CD4-positive, alpha-beta T cell (primary cell): ENCODE data around the gene TBC1D22A. TPM values are rescaled to one million over a fixed set of nuclear protein-coding genes. Genes with fewer than 3 reads are reported as not detected.

Experiments used
- ATAC-seq: fragments of 200-7000 bp; cut with Tn5 transposase; one replicate; pipeline ENCODE4 v1.10.0; 2022; ENCODE audit warnings: mild to moderate bottlenecking; ENCODE audit not compliant: poor library complexity
- CTCF ChIA-PET: fragments of 350-600 bp; sonication (Branson Sonifier 250); formaldehyde crosslinking; loops from one replicate; lab custom pipeline; 2021; ENCODE audit warnings: antibody characterized with exemption, inconsistent platforms; lab: Charles Lee
- POLR2A ChIA-PET: fragments of 350-600 bp; sonication (Branson Sonifier 250); formaldehyde crosslinking; loops from one replicate; lab custom pipeline; 2021; ENCODE audit warnings: antibody characterized with exemption, inconsistent platforms; lab: Charles Lee
- DNase-seq, 14 experiments: peaks; one replicate each; pipeline ENCODE4 v3.0.0-alpha.2; 2013 to 2020; ENCODE audit warnings: mixed read lengths in 2 of 14
- H3K27ac ChIP-seq, 2 donors: one replicate each; pipeline versions ENCODE4 v1.5.1 to v1.7.0; 2013; ENCODE audit warnings: low read length in 2 of 2, low read depth in 1 of 2, mild to moderate bottlenecking in 1 of 2
- H3K27me3 ChIP-seq, 2 experiments: 1 replicate in 1 of 2; 2 replicates in 1 of 2; pipeline versions ENCODE4 v1.6.1 to v1.7.0; 2013; ENCODE audit warnings: low read length in 2 of 2, control low read depth in 1 of 2, mild to moderate bottlenecking in 1 of 2, moderate library complexity in 1 of 2; ENCODE audit not compliant: insufficient read depth in 2 of 2, control insufficient read depth in 1 of 2
- H3K36me3 ChIP-seq: one replicate; pipeline ENCODE4 v1.6.1; 2013; ENCODE audit warnings: low read length, control low read depth; ENCODE audit not compliant: insufficient read depth
- H3K4me1 ChIP-seq: one replicate; pipeline ENCODE4 v1.6.1; 2013; ENCODE audit warnings: low read length, control low read depth; ENCODE audit not compliant: insufficient read depth
- H3K4me3 ChIP-seq: one replicate; pipeline ENCODE4 v1.5.1; 2013; ENCODE audit warnings: mild to moderate bottlenecking, low read length, moderate library complexity
- H3K9me3 ChIP-seq, 2 experiments: 1 replicate in 1 of 2; 2 replicates in 1 of 2; pipeline versions ENCODE4 v1.6.1 to v1.7.0; 2013; ENCODE audit warnings: low read length in 2 of 2, mild to moderate bottlenecking in 2 of 2, control low read depth in 1 of 2, moderate library complexity in 1 of 2; ENCODE audit not compliant: control insufficient read depth in 1 of 2, insufficient read depth in 1 of 2
- H3K27ac Mint-ChIP-seq: one replicate; pipeline ENCODE4 v1.8.0; 2020; ENCODE audit warnings: mixed read lengths
- H3K27me3 Mint-ChIP-seq: one replicate; pipeline ENCODE4 v1.8.0; 2021; ENCODE audit warnings: mixed read lengths
- H3K36me3 Mint-ChIP-seq: one replicate; pipeline ENCODE4 v1.8.0; 2021; ENCODE audit warnings: low read depth, mixed read lengths
- H3K4me1 Mint-ChIP-seq: one replicate; pipeline ENCODE4 v1.8.0; 2021; ENCODE audit warnings: low read depth, mixed read lengths
- H3K4me3 Mint-ChIP-seq: one replicate; pipeline ENCODE4 v1.8.0; 2020; ENCODE audit warnings: mild to moderate bottlenecking, mixed read lengths
- H3K9me3 Mint-ChIP-seq: one replicate; pipeline ENCODE4 v1.8.0; 2020; ENCODE audit warnings: mixed read lengths
- intact Hi-C, 2 experiments: fragments of 100-400 bp; cut with DNase I in 1 of 2; cut with micrococcal nuclease in 1 of 2; formaldehyde crosslinking; loops; one replicate each; pipeline versions ENCODE4 v1.15.1 to v1.9.0; 2023 to 2025; cut with DNase I, micrococcal nuclease
- total RNA-seq, 174 experiments: library from RNA in 2 of 174; stranded (reverse) in 2 of 174; gene quantifications; one replicate each; pipeline ENCODE4 v1.2.3 and lab custom pipeline; 2021 to 2026
- TF ChIP-seq, protein P1 (sequence below): fragments of 200-600 bp; IDR thresholded peaks from one replicate; pipeline ENCODE4 v1.8.0; 2022; ENCODE audit warnings: antibody characterized with exemption, mild to moderate bottlenecking

Gene TBC1D22A
- total RNA-seq, 2 experiments from 2014 or later, result 27.1 to 31.7 TPM

DNA sequence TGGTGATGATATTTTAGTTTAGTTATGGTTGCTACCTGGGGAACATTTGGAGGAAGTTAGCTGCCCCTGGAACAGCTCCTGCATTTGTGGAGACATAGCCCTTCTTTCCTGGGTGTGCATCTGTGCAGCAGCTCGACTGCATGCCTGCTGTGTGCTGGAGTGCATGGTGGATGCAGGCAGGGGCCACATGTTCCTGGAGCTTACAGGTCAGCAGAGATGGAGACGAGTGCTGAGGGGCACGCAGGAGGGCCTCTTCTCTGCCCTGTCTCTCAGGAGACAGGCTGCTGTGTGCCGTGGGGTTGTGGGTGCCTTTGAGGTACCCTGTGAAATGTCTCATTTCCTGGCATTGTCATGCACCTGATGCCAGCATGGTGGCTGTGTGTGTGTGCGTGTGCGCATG, 87.5 kb downstream of the TBC1D22A start:
- H3K27ac ChIP-seq, result no peak overlapping the region
- no peaks in the 10 kb centered on the region for H3K27me3 Mint-ChIP-seq
- ChIA-PET CTCF (no interaction called here), POLR2A (no interaction called here)
- TF ChIP-seq, protein P1, sequence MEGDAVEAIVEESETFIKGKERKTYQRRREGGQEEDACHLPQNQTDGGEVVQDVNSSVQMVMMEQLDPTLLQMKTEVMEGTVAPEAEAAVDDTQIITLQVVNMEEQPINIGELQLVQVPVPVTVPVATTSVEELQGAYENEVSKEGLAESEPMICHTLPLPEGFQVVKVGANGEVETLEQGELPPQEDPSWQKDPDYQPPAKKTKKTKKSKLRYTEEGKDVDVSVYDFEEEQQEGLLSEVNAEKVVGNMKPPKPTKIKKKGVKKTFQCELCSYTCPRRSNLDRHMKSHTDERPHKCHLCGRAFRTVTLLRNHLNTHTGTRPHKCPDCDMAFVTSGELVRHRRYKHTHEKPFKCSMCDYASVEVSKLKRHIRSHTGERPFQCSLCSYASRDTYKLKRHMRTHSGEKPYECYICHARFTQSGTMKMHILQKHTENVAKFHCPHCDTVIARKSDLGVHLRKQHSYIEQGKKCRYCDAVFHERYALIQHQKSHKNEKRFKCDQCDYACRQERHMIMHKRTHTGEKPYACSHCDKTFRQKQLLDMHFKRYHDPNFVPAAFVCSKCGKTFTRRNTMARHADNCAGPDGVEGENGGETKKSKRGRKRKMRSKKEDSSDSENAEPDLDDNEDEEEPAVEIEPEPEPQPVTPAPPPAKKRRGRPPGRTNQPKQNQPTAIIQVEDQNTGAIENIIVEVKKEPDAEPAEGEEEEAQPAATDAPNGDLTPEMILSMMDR, result no peak
- H3K36me3 ChIP-seq, result peaks cover 24% of the 10 kb centered on the region
- H3K27me3 ChIP-seq, result no peaks in the 10 kb centered on the region
- peaks cover 30% of the 10 kb centered on the region for H3K4me1 Mint-ChIP-seq
- DNase-seq (no peak), ATAC-seq (no peak)
- H3K9me3 Mint-ChIP-seq, result no peaks in the 10 kb centered on the region
- intact Hi-C loops, result no loop called here
- H3K27ac Mint-ChIP-seq, result no peak overlapping the region
- H3K4me3 Mint-ChIP-seq, result no peak overlapping the region
- H3K4me1 ChIP-seq, result peaks cover 2% of the 10 kb centered on the region
- no peaks in the 10 kb centered on the region for H3K9me3 ChIP-seq
- peaks cover 80% of the 10 kb centered on the region for H3K36me3 Mint-ChIP-seq
- no peak overlapping the region for H3K4me3 ChIP-seq

DNA sequence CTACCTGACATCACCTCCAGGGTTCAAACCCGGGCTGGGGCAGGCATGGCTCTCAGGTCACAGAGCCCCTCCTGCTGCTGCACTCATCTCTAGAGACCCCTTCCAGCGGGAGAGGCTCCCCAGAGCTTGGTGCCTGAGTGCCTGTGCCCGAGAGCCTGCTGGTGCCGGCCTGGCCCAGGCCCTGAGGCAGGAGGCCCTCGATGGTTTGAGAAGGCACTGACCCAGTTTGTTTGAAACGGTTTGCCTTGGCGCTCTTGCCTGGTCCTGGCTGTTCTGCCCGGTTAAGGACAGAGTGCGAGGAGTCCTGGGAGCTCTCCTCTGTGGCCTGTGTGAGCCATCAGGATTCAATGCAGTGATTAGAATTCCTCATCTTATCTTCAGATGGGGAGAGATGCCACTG, 88.9 kb downstream of the TBC1D22A start:
- Mint-ChIP-seq H3K36me3 (peaks cover 86% of the 10 kb centered on the region), H3K4me1 (peaks cover 32% of the 10 kb centered on the region), H3K4me3 (no peak overlapping the region), H3K27me3 (no peaks in the 10 kb centered on the region), H3K9me3 (no peaks in the 10 kb centered on the region), H3K27ac (no peak overlapping the region)
- Histone ChIP-seq H3K4me1 (peaks cover 2% of the 10 kb centered on the region), H3K27ac (no peak overlapping the region), H3K27me3 (no peaks in the 10 kb centered on the region), H3K36me3 (peaks cover 19% of the 10 kb centered on the region), H3K4me3 (no peak overlapping the region), H3K9me3 (no peaks in the 10 kb centered on the region)
- ATAC-seq (no peak), DNase-seq (no peak)
- POLR2A ChIA-PET, result no interaction called here
- intact Hi-C loops, result no loop called here
- TF ChIP-seq, protein P1, result no peak
- CTCF ChIA-PET, result no interaction called here

DNA sequence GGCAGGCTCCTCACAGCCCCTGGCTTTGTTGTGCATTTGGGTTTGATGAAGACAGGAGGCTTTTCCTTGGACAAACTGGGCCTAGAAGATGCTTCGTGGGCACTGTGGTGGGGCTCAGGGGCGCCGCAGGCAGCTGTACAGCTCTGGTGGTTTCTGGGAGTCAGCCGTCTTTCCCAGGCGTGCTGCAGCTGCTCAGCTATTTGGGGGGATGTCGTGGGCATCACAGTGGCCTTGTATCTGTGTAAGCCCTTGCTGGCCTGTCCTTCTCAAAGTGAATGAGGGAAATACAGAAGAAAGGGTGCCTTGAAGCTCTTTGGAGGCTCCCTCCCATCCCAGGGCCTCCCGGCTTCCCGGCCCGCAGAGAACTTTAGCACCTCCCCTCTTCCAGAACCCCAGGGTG, 89.5 kb downstream of the TBC1D22A start:
- DNase-seq (no peak), ATAC-seq (no peak)
- peaks cover 2% of the 10 kb centered on the region for H3K4me1 ChIP-seq
- intact Hi-C loops, result no loop called here
- H3K4me3 Mint-ChIP-seq, result no peak overlapping the region
- no peaks in the 10 kb centered on the region for H3K9me3 ChIP-seq
- H3K27me3 Mint-ChIP-seq, result no peaks in the 10 kb centered on the region
- H3K27me3 ChIP-seq, result no peaks in the 10 kb centered on the region
- ChIA-PET CTCF (no interaction called here), POLR2A (no interaction called here)
- H3K27ac ChIP-seq, result no peak overlapping the region
- no peak overlapping the region for H3K4me3 ChIP-seq
- TF ChIP-seq, protein P1, result no peak
- peaks cover 29% of the 10 kb centered on the region for H3K4me1 Mint-ChIP-seq
- H3K27ac Mint-ChIP-seq, result no peak overlapping the region
- no peaks in the 10 kb centered on the region for H3K9me3 Mint-ChIP-seq
- H3K36me3 Mint-ChIP-seq, result peaks cover 86% of the 10 kb centered on the region
- peaks cover 16% of the 10 kb centered on the region for H3K36me3 ChIP-seq
